Stimulated activated CD4-positive, alpha-beta T cell treated with anti-CD3 and anti-CD28 coated beads, Interleukin-1b, Interleukin-23, amount 100 ng/mL, for 1 hour (primary cell): ENCODE results near the gene CCDC112.
"Not testable (repeated sequence)": the region's sequence is repeated elsewhere in the genome, so short reads cannot be mapped to it uniquely, and the experiment has no call there.

ENCODE experiments used
- DNase-seq, 2 donors: peaks; one replicate each; pipeline ENCODE4 v3.0.0-alpha.2; 2020; ENCODE audit warnings: low read depth in 2 of 2

Gene CCDC112, protein sequence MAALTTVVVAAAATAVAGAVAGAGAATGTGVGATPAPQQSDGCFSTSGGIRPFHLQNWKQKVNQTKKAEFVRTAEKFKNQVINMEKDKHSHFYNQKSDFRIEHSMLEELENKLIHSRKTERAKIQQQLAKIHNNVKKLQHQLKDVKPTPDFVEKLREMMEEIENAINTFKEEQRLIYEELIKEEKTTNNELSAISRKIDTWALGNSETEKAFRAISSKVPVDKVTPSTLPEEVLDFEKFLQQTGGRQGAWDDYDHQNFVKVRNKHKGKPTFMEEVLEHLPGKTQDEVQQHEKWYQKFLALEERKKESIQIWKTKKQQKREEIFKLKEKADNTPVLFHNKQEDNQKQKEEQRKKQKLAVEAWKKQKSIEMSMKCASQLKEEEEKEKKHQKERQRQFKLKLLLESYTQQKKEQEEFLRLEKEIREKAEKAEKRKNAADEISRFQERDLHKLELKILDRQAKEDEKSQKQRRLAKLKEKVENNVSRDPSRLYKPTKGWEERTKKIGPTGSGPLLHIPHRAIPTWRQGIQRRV

DNA sequence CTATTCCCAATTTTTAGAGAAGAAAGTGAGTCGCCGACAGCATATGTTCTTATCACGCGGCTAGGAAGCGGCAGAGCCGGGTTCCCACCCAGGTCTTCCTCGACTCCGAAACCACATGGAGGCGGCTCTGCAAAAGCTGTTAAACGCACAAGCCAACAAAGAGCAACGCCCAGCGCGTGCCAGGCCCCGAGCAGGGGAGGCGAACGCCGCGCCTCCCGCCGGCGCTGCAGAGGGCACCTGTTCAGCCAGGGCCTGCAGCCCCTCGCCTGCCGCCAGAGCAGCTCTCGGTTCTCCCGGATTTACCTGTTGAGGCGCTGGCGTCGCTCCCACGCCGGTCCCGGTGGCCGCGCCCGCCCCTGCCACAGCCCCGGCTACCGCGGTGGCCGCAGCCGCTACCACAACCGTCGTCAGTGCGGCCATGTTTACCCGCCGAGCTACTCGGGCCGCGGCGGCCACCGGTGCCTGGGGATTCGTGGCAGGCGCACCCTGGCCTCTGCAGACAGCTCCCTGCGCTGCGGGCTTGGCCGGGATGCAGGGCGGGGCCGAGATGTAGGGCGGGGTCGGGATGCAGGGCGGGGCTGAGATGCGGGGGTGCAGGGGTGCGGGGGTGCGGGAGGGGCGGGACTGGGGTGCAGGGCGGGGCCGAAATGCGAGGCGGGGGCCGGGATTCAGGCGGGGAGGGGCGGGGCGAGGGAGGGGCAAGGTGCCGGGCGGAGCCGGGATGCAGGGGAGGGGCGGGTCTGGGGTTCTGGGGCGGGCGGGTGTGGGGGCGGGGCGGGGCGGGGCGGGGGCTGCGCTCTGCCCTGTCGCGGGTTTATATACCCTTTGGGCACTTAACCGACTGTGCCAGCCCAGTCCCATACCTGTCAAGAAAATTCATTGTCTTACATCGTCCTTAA lies at the start of gene CCDC112:
CCDC112 (minus strand) TSS at position 531 of the 899 bp plus-strand sequence; CDS start at position 420, 111 bp downstream.
- peak; percentile 57 to 70 for DNase-seq

DNA sequence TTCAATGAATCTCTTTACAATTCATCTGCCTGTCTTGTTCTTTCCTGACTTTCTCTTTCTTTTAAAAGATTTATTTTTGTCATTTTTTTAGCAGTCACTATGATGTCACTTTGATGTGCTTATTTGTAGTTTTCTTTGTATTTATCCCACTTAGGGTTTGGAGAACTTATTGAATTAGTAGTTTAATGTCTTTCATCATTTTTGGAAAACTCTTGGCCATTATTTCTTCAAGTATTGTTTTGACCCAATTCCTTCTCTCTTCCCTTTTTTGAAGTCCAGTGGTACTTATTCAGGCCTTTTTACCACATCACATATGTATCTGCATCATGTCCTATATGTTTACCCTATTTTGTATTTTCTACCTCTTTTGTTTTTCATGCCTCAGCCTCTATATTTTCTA lies 48.9 kb upstream of the CCDC112 start:
- no peak for DNase-seq

DNA sequence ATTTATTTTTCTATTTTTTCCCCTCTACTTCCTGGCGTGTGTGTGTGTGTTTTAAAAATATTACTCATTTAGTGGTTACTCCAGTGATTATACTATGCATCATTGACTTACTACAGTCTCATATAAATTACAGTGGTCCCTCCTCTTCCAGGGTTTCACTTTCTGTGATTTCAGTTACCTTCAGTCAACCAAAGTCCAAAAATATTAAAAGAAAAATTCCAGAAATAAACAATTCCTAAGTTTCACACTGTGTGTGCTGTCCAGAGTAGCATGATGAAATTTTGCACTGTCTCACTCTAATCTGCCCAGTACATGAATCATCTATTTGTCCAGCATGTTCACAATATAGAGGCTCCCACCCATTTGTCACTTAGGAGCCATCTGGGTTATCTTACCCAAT lies 47.4 kb upstream of the CCDC112 start:
- no peak for DNase-seq

DNA sequence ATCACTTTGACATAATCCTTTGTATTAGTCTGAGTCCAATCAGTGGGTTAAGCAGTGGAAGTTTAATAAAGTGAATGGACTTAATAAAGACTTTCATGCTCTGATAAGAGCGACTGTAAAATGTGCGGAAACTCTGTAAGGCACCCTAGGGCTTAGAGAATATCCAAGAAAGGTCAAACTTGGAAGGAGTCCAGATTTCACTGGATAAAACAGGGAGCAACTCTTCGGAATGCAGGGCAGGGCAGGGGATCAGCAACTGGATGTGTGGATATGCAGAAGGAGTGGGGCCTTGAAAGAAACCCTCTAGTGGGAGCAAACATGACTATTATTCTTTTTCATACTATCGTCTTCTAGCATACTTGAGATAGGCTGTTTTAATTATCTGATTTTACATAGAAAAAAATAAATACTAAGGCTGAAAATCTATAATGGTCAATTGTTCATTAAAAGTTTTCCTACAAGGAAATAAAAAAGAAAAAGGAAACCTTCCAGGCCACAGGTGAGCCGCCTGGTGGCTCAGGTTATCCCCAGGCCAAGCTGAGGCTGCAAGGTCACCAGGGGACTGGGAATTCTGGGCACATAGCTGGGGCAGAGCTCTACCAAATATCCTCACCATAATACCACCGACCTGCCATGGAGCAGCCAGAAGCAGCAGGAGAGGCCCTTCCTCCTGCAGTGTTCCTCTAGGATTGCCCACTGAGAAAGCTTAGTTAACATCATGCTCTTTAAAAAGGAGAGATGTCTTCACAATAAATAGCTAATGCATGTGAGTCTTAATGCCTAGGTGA lies 46.3 kb upstream of the CCDC112 start:
- DNase-seq = no peak

DNA sequence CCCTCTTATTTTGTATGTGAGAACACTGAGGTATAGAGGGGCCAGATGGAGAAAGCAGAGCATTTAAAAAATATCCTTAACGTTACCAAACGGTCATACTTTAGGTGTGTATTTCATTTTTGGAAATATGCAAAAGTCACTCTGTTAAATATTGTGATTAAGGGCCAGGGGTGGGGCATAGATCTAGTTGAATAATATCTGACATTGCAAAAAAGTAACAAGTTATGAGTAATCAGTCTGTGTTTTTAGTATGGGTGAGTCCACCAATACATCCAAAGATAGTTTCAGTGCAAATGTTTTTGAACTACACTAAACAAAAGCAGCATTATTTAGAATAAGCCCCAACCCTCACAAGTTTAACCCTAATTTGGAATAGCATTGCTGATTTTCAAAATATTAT lies 45.3 kb upstream of the CCDC112 start:
- DNase-seq = no peak

DNA sequence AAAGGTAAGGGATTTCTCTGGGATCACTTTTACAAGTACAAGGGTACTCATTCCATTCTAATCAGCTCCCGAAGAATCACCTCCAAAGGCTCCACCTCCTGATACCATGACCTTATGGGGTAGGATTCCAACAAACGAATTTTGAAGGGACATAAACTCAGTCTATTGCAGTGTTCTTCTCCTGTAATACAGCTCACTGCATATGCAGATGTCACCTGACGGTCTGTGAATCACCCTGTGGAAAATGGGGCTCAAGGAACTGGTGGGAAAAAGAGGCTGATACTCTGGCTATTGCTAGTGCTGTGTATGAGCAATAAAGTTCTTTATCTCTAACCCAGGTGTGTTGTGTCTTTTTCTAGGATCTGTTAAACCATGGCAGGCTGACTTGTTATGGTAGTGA lies 42.4 kb upstream of the CCDC112 start:
- no peak for DNase-seq

DNA sequence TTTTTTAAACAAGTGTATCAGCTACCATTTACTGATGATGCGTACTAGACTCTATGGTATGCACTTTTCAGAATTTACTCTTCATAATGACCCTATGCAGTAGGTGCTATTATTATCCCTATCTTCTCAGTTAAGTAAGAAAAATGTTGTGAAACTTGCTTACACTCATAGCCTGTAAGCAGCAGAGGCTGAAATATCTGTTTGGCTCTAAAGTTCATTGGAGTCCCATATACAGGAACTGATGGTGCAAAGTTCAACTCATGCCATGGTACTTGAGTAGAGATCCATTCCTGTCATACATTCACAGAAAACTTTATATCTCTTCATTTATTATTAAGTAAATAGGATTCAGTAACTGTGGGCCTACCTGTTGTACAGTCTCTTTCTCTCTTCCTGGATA lies 41.4 kb upstream of the CCDC112 start:
- DNase-seq = no peak

DNA sequence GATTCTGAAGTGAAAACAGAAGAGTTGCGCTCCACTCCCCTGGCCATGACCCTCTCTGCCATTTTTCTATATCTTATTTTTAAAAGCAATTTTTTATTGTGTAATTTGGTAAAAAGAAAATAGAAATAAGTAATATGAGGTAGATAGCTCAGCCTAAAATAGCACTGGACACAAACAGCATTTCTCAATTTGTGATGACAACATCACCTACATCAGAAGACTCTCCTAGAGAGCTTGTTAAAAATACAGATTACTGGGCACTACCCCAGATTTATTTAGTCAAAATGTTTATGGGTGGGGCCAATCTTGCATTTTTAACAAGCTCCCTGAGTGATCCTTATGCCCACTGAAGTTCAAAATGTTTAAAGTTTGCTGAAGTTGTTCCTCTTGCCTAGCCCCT lies 40.5 kb upstream of the CCDC112 start:
- no peak for DNase-seq

DNA sequence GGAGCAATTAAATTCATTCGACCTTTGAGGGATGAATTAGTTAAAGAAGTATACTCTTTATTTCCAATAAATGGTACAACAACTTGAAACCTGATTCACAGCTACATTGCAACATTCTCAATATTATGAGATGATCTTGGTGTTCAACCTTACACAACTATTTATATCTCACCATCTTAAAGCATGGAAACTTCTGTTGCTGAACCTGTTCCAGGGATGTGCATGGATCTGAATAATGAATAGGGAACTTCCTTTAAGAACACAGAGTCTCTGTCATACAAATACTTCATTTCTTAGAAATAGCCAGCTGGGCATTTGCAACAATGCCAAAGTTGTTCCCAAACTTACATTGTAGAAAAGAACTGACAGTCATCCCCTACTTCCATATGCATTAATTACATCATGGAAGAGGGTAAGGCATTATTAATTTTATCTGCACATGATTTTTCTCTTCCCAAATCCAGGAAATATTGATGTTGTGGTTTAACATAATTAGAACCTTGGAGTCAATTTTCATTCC lies 39.8 kb upstream of the CCDC112 start:
- DNase-seq = no peak

DNA sequence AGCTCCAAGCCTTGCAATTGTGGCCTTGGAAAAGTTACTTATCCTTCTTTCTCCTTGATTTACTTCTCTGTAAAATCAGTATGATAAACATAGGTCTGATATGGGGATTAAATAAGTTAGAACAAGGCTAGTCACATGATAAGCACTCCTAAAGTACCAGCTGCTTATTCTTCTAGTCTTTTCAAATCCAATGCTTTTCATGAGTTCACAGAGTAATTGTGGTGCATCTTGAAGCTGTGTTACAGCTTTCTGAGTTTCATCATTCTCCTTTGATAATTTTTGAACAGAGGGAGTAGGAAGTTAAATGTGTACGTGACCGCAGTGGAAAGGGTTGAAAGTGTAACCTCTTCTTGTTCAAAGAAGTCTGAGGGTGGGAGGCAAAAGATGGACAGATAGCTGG lies 38.8 kb upstream of the CCDC112 start:
- no peak for DNase-seq

DNA sequence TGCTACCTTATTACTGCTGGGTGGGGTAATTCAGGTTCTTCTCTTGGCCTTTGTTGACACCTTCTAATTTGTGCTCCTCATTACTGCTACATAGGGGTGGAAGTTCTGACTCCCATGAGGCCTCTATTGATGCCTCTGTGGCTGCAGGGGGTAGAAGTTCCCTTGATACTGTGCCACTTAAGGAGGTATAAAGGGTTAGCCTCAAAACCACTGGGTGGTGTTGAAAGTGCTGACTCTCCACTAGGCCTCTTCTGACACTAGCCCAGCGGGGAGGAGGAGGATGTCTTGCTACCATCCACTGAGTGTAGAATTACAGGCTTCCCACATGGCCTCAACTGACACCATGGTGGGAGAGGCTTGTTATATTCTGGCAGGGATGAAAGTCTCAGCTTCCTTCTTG lies 36.7 kb upstream of the CCDC112 start:
- no peak for DNase-seq

DNA sequence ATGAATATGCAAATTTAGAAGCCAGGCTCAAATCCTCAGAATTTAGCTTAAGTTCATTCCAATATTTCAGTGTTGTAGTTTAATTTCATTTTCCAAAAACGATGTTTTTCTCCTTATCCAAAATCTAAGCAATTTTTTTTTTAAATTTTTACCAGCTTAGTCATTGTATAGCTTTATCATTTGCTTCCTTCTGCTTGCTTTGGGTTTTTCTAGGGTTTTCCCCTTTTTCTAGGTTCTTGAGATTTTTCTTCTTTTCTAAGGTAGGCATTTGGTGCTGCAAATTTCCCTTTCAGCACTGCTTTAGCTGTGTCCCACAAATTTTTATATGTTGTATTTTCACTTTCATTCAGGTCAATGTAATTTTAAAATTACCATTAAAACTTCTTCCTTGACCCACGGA lies 34.4 kb upstream of the CCDC112 start:
- DNase-seq = no peak

DNA sequence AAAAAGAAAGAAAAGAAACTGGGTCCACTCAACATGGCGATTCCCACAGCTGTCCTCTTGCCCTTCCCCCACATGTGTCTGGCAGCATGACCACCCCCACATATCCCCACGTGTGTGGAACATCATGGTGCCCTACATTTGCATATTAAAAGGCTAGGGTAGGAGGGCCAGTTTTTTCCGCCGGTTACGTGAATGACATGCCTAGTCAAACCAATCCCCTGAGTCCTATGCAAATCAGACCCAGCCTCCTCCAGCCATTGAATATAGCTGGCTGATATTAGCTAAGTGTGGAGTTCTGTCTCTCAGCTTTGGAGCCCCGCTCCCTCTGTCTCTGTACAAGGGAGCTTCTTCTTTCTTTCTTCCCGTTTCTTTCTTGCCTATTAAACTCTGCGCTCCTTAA lies 33.0 kb upstream of the CCDC112 start:
- no peak for DNase-seq

DNA sequence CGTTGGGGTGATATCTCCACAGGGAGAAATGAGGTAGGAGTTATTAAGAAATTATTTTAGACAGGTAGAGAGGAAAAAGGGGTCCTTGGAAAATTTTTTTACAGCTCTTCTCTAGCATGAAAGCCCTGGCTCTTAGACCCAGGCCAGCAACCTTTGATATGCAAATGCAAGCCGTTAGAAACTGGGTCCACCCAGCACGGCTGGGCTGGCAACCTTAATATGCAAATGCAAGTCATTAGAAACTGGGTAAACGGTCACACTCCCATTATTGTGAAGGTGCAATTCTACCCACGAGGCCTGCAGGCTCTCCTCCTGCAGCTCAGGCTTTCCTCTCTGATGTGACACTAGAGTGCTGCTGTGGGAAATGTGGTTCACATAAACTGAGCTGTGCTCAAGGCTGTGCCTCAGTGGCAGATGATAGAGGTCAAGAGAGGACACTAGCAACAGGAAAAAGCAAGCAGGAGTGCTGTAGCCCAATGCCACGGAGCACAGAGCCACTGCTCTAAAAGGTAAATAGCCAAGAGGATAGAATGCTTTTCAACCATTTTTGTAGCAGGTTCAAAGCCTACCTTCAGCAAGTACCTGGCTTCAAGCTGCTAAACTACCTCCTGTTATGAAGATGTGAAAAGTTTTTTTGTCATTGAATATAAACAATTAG lies 32.3 kb upstream of the CCDC112 start:
- not testable (repeated sequence) for DNase-seq

DNA sequence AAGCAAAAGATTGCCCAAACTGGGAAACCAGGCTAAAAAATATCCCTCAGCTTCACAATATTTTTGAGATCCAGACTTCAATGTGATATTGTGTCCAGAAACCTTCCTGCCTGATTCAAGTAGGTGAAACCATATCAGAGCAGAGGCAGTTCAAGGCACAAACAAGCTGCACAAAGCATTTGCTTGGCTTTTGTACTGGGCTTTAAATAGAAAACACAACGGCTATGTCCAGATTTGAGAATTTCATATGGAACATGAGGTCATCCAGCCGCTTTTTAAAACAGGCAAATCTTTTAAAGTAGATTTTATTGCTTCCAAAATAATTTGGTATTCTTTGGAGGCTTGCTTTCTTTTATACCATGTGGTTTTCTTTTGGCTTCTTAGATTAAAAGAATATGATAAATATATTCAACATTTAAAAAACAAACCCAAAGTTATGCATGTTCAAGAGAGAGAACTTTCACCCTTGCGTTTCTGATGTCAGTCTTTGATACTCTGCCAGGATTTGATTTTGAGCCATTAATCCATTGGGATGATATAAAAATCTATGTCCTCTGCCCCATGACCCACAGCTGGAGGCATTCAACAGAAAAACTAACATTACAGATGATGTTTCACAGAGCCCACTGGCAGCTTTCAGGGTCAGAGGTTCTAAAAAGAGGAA lies 29.0 kb upstream of the CCDC112 start:
- DNase-seq = no peak

DNA sequence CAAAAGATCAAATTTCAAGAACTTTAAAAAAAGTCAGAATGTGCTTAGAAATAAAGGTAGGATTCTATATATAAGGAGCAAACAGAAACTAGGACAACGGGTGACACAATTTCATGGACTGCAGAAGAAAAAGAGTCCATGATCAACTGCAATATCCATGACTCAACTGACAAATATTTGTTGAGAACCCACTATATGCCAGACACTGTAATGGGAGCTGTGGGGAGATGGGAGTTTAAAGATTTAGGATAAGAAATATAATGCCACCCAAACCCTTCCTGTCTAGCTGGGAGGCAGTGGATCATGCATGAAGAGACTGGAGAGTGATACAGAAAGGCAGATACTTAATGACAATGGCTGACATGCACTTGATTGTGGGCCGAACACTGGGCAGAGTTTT lies 27.6 kb upstream of the CCDC112 start:
- no peak for DNase-seq

DNA sequence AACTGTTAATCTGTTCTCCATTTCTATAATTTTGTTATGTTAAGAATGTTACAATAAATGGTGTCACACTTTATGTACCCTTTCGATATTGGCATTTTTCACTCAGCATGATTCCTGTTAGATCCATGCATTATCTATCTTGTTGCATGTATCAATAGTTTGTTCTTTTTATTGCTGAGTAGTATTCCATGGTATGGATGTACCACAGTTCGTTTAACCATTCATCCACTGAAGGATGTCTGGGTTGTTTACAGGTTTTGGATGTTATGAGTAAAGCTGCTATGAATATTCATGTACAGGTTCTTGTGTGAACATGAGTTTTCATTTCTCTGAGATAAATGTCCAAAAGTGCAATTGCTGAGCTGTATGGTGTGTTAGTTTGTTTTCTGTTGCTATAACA lies 26.3 kb upstream of the CCDC112 start:
- no peak for DNase-seq

DNA sequence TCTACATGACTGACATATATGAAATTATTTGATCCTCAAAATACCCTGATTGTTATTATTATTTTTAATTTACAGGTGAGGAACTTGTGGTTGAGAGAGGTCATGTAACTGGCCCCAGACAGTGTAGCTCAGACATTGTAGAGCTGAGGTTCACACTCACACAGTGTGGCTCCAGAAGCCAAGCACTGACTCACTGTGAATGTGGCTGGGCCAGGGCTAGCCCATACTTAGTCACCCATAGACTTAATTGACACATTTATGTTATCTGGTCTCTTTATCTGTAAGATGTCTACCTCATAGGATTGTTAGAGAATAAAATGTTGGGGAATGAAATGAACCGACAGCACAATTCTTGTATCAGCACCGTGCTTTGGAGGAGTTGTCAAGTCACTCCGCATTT lies 24.9 kb upstream of the CCDC112 start:
- no peak for DNase-seq

DNA sequence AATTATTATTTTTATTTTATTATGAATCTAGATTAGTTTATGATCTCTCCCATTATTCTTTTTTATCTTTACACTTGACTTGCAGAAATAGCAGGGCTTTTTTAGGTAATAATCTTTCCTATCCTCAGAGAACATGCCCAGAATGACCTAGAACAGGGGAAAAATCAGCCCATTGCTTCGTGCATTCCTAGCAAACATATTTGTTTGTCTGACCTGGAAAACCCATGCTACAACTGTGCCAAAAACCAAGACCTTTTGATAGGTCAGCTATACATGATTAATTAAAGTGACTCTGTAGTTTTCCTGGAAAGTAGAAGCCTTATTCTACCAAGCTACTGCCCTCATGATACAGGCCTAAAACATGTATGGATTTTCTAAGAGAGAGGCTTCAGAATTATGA lies 24.1 kb upstream of the CCDC112 start:
- DNase-seq = no peak

DNA sequence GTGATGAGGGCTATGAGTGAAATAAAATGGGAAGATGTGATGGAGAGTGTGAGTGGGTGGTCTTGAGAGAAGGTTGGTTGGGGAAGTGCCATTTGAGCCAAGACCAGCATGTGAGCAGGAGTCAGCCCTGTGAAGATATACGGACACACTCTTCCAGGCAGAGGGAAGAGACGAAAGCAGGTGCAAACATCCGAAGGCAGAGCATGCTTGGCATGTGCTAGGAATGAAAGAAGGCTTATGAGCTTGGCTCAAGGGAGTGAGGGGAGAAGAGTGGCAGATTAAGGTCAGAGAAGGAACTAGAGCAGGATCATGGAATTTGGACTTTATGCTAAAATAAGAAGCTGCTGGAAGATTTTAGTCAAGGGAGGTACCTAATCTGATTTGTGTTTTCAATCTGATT lies 23.6 kb upstream of the CCDC112 start:
- DNase-seq = no peak

DNA sequence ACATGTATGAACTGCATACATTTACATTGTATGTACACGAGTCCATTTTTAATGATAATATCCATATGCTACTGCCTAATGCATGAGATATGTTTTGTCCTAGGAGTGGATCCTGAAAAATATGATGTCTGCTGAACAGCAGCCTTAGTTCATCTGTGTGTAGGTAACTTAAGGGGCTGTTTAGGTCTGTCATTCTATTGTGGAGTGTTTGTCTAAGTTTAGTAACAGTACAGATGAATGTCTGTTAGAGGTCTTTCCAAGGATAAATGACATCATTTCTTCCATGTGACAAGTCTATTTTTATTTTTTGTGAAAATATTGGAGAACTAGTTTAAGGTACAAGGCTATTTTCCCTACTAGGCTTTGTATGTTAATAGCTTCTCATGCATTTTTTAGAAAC lies 22.6 kb upstream of the CCDC112 start:
- DNase-seq = no peak
